ENCODE results near the gene CCDC68. TPM values are rescaled to one million over a fixed set of nuclear protein-coding genes. Genes with fewer than 3 reads are reported as not detected.

The CCDC68 gene
- total RNA-seq, 1 donor from 2014 or later, result not detected

GRCh38 chr18:54918060-54918459 is 41.2 kb downstream of the CCDC68 start:
- Mint-ChIP-seq H3K36me3 (no peaks in the 10 kb centered on the region), H3K27ac (no peak overlapping the region), H3K9me3 (no peaks in the 10 kb centered on the region), H3K4me3 (no peak overlapping the region), H3K4me1 (no peaks in the 10 kb centered on the region), H3K27me3 (ENCODE audit: low read depth) (no peaks in the 10 kb centered on the region)
- no peak for TF ChIP-seq CTCF (IDR thresholded peaks at IDR 0.05; ENCODE audit: unreplicated experiment)
- DNase-seq (ENCODE audit: low spot score in 2 of 2, unreplicated experiment in 2 of 2), result no peak

DNA sequence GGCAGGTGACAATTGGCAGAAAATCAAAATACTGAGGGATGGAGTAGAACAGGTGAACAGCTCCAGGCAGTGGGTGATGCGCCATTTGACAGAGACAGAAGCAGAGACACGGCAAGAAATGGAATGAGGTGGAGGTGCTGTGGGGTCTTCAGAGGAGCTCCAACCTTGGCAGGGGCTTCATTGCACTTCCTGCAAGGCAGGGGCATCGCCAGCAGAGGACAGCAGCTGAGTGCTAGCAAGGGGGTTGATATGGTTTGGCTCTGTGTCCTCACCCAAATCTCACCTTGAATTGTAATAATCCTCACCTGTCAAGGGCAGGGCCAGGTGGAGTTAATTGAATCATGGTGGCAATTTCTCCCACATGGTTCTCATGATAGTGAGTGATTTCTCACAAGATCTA is 42.8 kb downstream of the CCDC68 start:
- no peak for DNase-seq (ENCODE audit: low spot score in 2 of 2, unreplicated experiment in 2 of 2)
- H3K36me3 Mint-ChIP-seq, result no peaks in the 10 kb centered on the region
- H3K27ac Mint-ChIP-seq, result no peak overlapping the region
- H3K4me3 Mint-ChIP-seq, result no peak overlapping the region
- no peaks in the 10 kb centered on the region for H3K9me3 Mint-ChIP-seq
- H3K4me1 Mint-ChIP-seq, result no peaks in the 10 kb centered on the region
- H3K27me3 Mint-ChIP-seq (ENCODE audit: low read depth), result no peaks in the 10 kb centered on the region
- TF ChIP-seq CTCF (IDR thresholded peaks at IDR 0.05; ENCODE audit: unreplicated experiment), result no peak

DNA sequence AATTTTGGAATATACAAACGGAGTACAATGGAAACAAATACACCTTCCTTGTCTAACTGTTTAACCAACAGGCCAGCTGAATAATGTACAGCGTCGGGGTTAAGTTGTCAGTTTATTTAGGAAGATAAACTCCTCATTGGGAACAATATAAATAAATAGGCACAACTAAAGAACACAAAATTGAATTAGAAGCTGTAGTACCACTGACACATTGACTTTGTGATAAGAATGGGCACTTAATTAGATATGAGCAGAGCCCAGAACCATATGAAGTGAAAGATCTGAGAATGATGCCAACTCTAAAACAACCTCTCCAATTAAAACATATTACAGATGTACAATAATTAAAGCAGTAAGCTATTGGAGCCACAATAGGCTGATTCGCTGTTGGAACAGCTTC is 44.4 kb downstream of the CCDC68 start:
- no peaks in the 10 kb centered on the region for H3K27me3 Mint-ChIP-seq (ENCODE audit: low read depth)
- H3K27ac Mint-ChIP-seq, result no peak overlapping the region
- no peaks in the 10 kb centered on the region for H3K9me3 Mint-ChIP-seq
- no peak for DNase-seq (ENCODE audit: low spot score in 2 of 2, unreplicated experiment in 2 of 2)
- no peak for TF ChIP-seq CTCF (IDR thresholded peaks at IDR 0.05; ENCODE audit: unreplicated experiment)
- no peak overlapping the region for H3K4me3 Mint-ChIP-seq
- no peaks in the 10 kb centered on the region for H3K36me3 Mint-ChIP-seq
- H3K4me1 Mint-ChIP-seq, result no peaks in the 10 kb centered on the region

- H3K36me3 Mint-ChIP-seq, result no peaks in the 10 kb centered on the region
- H3K27me3 Mint-ChIP-seq (ENCODE audit: low read depth), result no peaks in the 10 kb centered on the region
- no peak for DNase-seq (ENCODE audit: low spot score in 2 of 2, unreplicated experiment in 2 of 2)
- no peaks in the 10 kb centered on the region for H3K9me3 Mint-ChIP-seq
- H3K4me1 Mint-ChIP-seq, result no peaks in the 10 kb centered on the region
- no peak overlapping the region for H3K27ac Mint-ChIP-seq
- no peak for TF ChIP-seq CTCF (IDR thresholded peaks at IDR 0.05; ENCODE audit: unreplicated experiment)
- H3K4me3 Mint-ChIP-seq, result no peak overlapping the region
These were observed 47.7 kb downstream of the CCDC68 start for GRCh38 chr18:54911551-54911950.

GRCh38 chr18:54910161-54910919 is 48.9 kb downstream of the CCDC68 start:
- Mint-ChIP-seq H3K27ac (no peak overlapping the region), H3K9me3 (no peaks in the 10 kb centered on the region), H3K36me3 (no peaks in the 10 kb centered on the region), H3K4me3 (no peak overlapping the region), H3K27me3 (ENCODE audit: low read depth) (no peaks in the 10 kb centered on the region), H3K4me1 (no peaks in the 10 kb centered on the region)
- DNase-seq (ENCODE audit: low spot score in 2 of 2, unreplicated experiment in 2 of 2), result no peak
- no peak for TF ChIP-seq CTCF (IDR thresholded peaks at IDR 0.05; ENCODE audit: unreplicated experiment)
